ENCODE measurements around the gene TET2. TPM values are rescaled to one million over a fixed set of nuclear protein-coding genes. Genes with fewer than 3 reads are reported as not detected.

The TET2 gene
- total RNA-seq, 1 donor from 2014 or later = 37.4 TPM

- H3K27me3 Mint-ChIP-seq (ENCODE audit: unreplicated experiment) = no peaks in the 10 kb centered on the region
- no peak overlapping the region for H3K27ac Mint-ChIP-seq (ENCODE audit: unreplicated experiment)
- no peaks in the 10 kb centered on the region for H3K9me3 Mint-ChIP-seq (ENCODE audit: unreplicated experiment)
- no peaks in the 10 kb centered on the region for H3K36me3 Mint-ChIP-seq (ENCODE audit: unreplicated experiment)
- no peaks in the 10 kb centered on the region for H3K4me1 Mint-ChIP-seq (ENCODE audit: low read depth, unreplicated experiment)
- no peak for TF ChIP-seq CTCF (IDR thresholded peaks at IDR 0.05; ENCODE audit: partially characterized antibody, unreplicated experiment)
- no peak overlapping the region for H3K4me3 Mint-ChIP-seq (ENCODE audit: unreplicated experiment)
- no peak for DNase-seq
These were observed 24.3 kb upstream of the TET2 start for GRCh38 chr4:105122350-105122749.

DNA sequence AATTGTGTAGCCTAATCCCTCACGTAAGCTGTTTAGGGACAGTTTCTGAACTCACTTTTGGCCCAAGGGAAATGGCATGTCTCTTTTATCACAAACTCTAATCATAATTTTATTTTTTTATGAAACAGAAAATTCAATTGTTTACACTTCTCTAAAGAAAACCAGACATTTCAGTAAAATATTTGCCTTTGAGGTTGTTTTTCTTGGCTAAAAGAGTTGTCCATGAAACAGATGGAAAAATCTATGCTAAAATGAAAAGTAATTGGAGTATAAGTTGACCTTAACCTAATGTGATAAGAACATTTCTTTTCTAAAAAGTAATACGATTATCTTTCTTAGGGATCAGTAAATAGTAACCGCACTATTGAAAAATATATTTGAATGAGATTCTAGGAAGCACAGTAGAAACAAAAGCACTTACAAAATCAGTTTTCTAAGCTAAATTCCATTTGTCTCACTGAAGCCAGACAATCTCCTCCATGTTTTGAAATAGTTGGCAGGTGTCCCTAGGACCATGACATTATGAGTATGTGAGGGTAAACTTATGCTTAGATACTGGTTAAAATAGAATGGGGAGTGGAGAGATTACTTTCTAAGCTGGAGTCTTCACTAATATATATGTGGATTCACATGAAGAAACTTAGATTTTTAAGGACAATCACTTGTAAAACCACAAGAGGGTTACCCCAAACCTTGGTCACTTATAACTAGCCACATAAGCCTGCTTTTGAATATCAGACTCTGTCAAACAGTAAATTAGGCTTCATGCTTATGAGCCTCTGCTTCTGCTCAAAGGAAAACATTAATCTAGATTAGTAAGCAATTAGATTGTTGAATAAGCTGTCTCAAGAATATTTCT lies 20.1 kb upstream of the TET2 start:
- Mint-ChIP-seq H3K27me3 (ENCODE audit: unreplicated experiment) (no peaks in the 10 kb centered on the region), H3K36me3 (ENCODE audit: unreplicated experiment) (no peaks in the 10 kb centered on the region), H3K9me3 (ENCODE audit: unreplicated experiment) (no peaks in the 10 kb centered on the region), H3K4me1 (ENCODE audit: low read depth, unreplicated experiment) (no peaks in the 10 kb centered on the region), H3K27ac (ENCODE audit: unreplicated experiment) (no peak overlapping the region), H3K4me3 (ENCODE audit: unreplicated experiment) (no peak overlapping the region)
- DNase-seq = no peak
- TF ChIP-seq CTCF (IDR thresholded peaks at IDR 0.05; ENCODE audit: partially characterized antibody, unreplicated experiment) = no peak

- DNase-seq = no peak
- no peak overlapping the region for H3K27ac Mint-ChIP-seq (ENCODE audit: unreplicated experiment)
- no peak overlapping the region for H3K4me3 Mint-ChIP-seq (ENCODE audit: unreplicated experiment)
- H3K36me3 Mint-ChIP-seq (ENCODE audit: unreplicated experiment) = no peaks in the 10 kb centered on the region
- no peaks in the 10 kb centered on the region for H3K4me1 Mint-ChIP-seq (ENCODE audit: low read depth, unreplicated experiment)
- no peak for TF ChIP-seq CTCF (IDR thresholded peaks at IDR 0.05; ENCODE audit: partially characterized antibody, unreplicated experiment)
- no peaks in the 10 kb centered on the region for H3K27me3 Mint-ChIP-seq (ENCODE audit: unreplicated experiment)
- no peaks in the 10 kb centered on the region for H3K9me3 Mint-ChIP-seq (ENCODE audit: unreplicated experiment)
These were observed 19.6 kb upstream of the TET2 start for GRCh38 chr4:105127170-105127445.

- no peak for DNase-seq
- Mint-ChIP-seq H3K27ac (ENCODE audit: unreplicated experiment) (no peak overlapping the region), H3K9me3 (ENCODE audit: unreplicated experiment) (no peaks in the 10 kb centered on the region), H3K36me3 (ENCODE audit: unreplicated experiment) (no peaks in the 10 kb centered on the region), H3K4me3 (ENCODE audit: unreplicated experiment) (no peak overlapping the region), H3K27me3 (ENCODE audit: unreplicated experiment) (no peaks in the 10 kb centered on the region), H3K4me1 (ENCODE audit: low read depth, unreplicated experiment) (no peaks in the 10 kb centered on the region)
- TF ChIP-seq CTCF (IDR thresholded peaks at IDR 0.05; ENCODE audit: partially characterized antibody, unreplicated experiment) = no peak
These were observed 18.5 kb upstream of the TET2 start for GRCh38 chr4:105128208-105128607.

DNA sequence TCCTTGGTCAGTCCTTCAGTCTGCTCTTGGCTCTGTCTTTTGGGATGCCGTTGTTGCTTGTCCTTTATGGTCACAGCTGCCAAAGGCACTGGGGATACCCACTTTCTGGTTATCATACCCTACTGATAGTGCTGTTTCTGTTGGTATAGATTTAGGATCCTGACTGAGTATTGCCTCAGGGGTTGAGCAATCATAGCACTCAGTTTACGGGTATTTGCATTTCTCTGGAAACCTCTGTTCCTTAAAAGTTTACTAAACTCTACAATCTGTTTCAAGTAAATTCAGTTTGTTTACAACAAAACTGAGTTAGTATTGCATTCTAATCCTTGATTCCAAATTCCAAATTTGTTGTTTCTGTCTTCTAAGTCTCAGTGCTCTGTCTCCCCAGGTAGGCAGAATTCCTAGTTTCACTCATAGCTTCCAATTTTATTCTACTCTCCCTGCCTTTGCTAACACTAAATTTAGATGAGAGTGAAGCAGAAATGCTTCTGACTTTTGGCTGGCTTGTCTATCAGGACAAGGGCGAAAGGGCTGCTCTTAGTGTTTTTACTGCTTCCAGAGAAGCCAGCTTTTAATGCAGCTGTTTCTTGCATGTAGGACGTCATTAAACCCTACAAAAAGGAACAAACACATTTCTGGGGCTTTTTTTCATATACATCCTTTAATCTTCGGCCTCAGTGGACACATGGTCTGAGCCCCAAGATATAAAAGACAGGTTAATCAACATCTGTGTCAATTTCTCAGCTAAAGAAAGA lies 17.2 kb upstream of the TET2 start:
- Mint-ChIP-seq H3K27ac (ENCODE audit: unreplicated experiment) (no peak overlapping the region), H3K27me3 (ENCODE audit: unreplicated experiment) (no peaks in the 10 kb centered on the region), H3K4me1 (ENCODE audit: low read depth, unreplicated experiment) (no peaks in the 10 kb centered on the region), H3K36me3 (ENCODE audit: unreplicated experiment) (no peaks in the 10 kb centered on the region), H3K4me3 (ENCODE audit: unreplicated experiment) (no peak overlapping the region), H3K9me3 (ENCODE audit: unreplicated experiment) (no peaks in the 10 kb centered on the region)
- TF ChIP-seq CTCF (IDR thresholded peaks at IDR 0.05; ENCODE audit: partially characterized antibody, unreplicated experiment) = no peak
- DNase-seq = no peak
